Stimulated activated effector memory CD8-positive, alpha-beta T cell treated with anti-CD3 and anti-CD28 coated beads, Interleukin-12 subunit alpha, Interleukin-12 subunit beta, amount 100 ng/mL, for 72 hours (primary cell): ENCODE data around the gene HOXC6.

ENCODE experiments used
- ATAC-seq: fragments of 150-1000 bp; cut with Tn5 transposase; 2 replicates; pipeline ENCODE4 v1.10.0; 2021
- DNase-seq, 2 donors: peaks; one replicate each; pipeline ENCODE4 v3.0.0; 2021 to 2022; ENCODE audit warnings: low spot score in 2 of 2
- H3K27ac Mint-ChIP-seq: one replicate; pipeline ENCODE4 v1.8.0; 2022; ENCODE audit warnings: mild to moderate bottlenecking, mixed read lengths
- H3K36me3 Mint-ChIP-seq: one replicate; pipeline ENCODE4 v1.8.0; 2022; ENCODE audit warnings: mild to moderate bottlenecking, mixed read lengths
- H3K4me1 Mint-ChIP-seq: one replicate; pipeline ENCODE4 v1.8.0; 2022; ENCODE audit warnings: mixed read lengths
- H3K4me3 Mint-ChIP-seq: one replicate; pipeline ENCODE4 v1.8.0; 2022; ENCODE audit warnings: mild to moderate bottlenecking, mixed read lengths
- H3K9me3 Mint-ChIP-seq: one replicate; pipeline ENCODE4 v1.8.0; 2022; ENCODE audit warnings: mixed read lengths

HOXC6 gene

DNA sequence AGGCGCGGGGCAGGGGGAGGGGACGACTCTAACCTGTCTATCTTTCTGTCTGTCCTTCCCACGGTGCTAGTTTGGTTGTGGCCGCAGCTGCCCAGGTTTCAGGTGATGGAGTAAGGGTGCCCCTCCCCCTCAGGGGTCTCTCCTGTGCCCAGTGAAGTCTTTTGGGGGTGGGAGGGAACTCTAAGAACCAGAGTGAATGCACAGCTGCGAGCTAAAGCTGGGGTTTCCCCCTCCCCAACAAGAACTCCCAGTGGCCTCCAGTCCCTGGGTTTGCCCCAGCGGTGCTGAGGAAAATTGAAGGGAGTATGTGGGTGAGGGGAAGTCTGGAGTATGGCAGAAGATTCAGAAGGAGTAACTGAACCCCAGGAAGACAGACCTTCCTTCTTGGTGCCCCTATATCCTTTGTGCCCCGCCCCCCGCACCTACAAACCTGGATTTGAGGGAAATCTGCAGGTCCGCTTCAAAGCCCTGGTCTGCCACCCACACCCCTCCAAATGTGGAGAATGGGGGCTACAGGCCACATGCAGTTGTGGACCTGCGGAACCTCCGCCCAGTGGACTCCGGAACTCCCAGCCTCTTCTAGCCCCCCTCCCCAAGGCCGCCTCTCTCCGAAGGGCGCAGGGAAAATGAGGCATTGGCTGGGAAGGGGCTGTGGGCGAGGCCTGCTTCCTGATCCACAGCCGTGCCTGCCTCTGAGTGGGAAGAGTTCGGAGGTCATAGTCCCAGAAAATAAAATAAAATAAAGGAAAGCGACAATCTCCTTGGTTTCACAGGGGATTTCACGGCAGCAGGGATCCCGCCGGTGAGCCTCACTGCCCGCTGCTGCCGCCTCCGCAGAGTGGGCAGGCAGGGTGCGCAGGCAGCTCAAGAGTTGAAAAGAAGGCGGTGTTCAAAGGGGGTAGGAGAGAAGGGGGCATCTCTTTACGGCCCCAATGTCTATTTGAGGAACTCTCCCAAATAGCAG is 31.7 kb upstream of the HOXC6 start:
- Mint-ChIP-seq H3K36me3 (peaks cover 6% of the 10 kb centered on the region), H3K4me1 (peaks cover 59% of the 10 kb centered on the region), H3K4me3 (peak overlapping the region; percentile 86), H3K9me3 (no peaks in the 10 kb centered on the region), H3K27ac (peak overlapping the region; percentile 82)
- no peak for ATAC-seq
- no peak for DNase-seq

DNA sequence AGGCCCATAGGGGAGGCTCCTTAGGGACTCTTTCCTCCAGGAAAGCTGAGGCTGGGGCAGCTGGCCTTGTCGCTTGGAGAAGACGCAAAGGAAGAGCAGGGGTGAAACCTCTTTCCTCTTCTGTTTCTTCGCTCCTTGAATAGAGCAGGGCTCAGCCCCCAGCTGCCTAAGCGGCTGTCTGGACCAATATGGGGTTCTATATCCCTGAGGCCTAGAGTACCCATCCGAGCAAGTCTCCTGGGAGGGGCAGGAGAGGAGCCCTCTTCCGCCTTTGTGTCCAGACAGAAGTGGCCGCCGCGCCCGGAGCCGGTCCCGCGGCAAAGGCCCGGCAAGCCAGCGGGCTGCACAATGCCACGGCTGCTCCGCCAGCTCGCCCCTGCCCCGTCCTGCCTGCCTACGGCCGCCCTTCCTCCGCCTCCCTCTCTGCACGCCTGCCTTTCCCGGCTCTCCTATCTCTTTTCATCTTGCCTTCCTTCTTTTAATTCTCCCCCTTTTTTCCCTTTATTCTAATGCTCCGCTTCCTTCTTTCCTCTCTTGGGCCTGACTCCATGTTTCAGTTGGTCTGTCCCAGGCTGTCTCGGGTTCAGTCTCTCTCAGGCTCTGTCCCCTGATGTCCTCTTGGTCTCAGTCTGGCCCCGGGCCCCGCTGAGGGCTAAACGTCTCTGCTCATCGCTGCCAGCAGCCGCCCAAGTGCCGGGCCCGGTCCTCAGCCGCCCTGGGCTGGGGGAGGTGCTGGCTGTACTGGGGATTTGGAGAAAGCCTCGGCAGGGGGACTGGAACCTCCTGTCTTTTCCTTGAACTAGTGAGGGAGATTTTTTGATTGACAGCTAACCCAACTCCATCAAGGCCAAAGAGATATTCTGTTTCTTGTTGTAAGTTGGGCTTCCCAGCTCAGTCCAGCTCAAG is 30.8 kb upstream of the HOXC6 start:
- DNase-seq: no peak
- no peaks in the 10 kb centered on the region for H3K9me3 Mint-ChIP-seq
- peak overlapping the region; percentile 86 for H3K4me3 Mint-ChIP-seq
- H3K27ac Mint-ChIP-seq: no peak overlapping the region
- peaks cover 61% of the 10 kb centered on the region for H3K4me1 Mint-ChIP-seq
- H3K36me3 Mint-ChIP-seq: peaks cover 6% of the 10 kb centered on the region
- ATAC-seq: no peak

DNA sequence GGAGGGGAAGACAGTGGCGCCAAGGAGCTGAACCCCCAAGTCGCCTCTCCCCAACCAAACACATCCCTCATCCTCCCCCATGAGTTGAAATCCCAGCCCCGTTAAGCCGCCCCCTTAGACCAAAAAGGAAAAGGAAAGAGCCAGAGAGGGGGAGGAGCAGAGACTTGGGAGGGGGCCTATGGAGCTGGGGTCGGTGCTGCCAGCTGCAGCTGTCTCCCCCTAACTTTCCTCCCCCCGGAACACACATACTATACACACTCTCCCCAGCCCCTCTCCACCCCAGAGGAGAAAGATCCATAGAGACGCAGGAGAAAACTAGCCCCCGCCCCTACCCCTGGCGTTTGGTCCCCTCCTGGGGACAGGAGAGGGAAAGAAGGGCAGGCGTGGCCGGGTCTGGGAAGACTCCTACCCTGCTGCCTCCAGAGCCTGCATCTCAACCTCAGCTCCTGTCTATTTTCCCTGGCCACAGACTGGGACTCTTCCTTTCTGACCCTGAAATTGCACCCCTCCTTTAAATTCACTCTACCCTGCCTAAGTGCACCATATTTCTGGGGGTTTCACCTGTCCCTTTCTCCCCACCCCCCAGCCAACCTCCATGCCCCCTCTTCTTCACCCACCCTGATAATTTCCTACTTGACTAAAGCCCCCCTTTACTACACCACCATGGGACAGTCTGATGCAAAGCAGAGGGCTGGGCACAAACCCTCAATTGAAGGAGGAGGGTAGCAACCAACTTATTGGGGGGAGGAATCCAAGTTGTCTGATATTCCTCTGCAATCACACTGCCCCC is 29.9 kb upstream of the HOXC6 start:
- DNase-seq (no peak), ATAC-seq (no peak)
- no peaks in the 10 kb centered on the region for H3K9me3 Mint-ChIP-seq
- H3K36me3 Mint-ChIP-seq: peaks cover 6% of the 10 kb centered on the region
- H3K4me1 Mint-ChIP-seq: peaks cover 66% of the 10 kb centered on the region
- H3K27ac Mint-ChIP-seq: no peak overlapping the region
- H3K4me3 Mint-ChIP-seq: peak overlapping the region; percentile 86

DNA sequence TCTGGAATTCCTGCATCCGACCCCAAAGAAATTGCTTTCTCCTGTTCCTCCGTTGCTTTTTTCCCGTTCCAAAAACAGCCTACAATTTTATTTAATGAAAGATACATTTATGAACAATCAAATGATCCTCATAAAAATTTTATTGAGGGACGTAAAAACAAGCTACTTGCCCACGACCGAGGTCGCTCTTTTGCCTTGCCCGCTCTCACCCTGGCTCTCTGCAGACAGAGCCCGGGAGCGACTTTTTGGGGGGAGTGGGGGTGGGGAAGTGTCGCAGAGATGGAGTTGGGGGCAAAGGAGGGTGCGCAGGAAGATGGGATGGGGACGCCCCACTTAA is 29.4 kb upstream of the HOXC6 start:
- H3K27ac Mint-ChIP-seq: no peak overlapping the region
- H3K36me3 Mint-ChIP-seq: peaks cover 3% of the 10 kb centered on the region
- no peak overlapping the region for H3K4me3 Mint-ChIP-seq
- no peaks in the 10 kb centered on the region for H3K9me3 Mint-ChIP-seq
- peaks cover 64% of the 10 kb centered on the region for H3K4me1 Mint-ChIP-seq
- no peak for ATAC-seq
- no peak for DNase-seq

DNA sequence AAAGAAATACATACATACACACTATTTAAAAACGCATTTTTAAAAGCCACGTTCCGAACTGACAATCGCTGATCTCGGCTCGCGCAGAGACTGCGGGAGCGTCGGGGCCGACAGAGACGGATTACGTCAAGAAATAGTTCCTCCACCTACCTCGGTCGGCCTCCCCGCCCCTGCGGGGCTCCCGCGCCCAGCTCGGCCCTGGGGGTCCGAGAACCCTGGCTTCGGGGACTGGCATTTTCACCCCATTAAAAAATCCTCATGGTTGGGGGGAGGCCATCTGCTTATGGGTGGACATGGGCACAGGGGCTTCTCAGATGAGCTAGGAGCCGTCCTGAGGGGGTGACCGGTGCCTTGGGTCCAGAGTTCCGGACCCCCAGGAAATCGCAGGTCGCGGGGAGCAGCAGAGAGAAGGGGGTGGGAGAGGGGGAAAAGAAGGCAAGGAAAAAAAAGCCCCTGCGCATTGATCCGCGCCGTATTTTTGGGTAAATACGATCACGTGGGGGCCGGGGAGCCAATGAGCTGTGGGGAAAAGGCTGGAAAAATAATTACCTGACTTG is 28.6 kb upstream of the HOXC6 start:
- DNase-seq (no peak), ATAC-seq (no peak)
- no peaks in the 10 kb centered on the region for H3K9me3 Mint-ChIP-seq
- peaks cover 59% of the 10 kb centered on the region for H3K4me1 Mint-ChIP-seq
- no peak overlapping the region for H3K27ac Mint-ChIP-seq
- peak overlapping the region; percentile 58 for H3K4me3 Mint-ChIP-seq
- H3K36me3 Mint-ChIP-seq: no peaks in the 10 kb centered on the region

DNA sequence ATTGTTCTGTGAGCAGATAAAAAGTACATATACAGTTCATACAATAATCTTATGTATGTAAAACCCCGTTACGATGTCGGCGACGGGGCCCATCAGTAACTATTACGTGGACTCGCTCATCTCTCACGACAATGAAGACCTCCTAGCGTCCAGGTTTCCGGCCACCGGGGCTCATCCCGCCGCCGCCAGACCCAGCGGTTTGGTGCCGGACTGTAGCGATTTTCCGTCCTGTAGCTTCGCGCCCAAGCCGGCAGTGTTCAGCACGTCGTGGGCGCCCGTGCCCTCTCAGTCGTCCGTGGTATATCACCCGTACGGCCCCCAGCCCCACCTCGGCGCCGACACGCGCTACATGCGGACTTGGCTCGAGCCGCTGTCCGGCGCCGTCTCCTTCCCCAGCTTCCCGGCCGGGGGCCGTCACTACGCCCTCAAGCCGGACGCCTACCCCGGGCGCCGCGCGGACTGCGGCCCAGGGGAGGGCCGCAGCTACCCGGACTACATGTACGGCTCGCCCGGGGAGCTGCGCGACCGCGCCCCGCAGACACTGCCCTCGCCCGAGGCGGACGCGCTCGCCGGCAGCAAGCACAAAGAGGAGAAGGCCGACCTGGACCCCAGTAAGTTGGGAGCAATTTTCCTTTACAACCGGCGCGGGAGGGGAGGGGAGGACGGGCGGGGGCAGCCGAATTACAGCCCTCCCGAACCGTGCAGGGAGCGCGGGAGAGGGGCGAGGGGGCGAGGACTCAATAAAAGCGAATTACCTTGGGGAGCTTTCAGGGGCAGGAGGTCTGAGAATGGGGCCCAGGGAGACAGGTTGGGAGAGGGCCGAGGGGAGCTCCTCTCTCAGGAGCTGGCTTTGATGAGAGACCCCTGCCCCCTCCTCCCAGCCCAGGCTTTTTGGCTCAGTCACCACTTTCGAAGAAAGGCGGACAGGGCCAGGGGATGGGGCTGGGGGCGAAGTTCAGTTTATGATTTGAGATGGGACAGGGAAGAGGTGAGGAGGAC is 27.8 kb upstream of the HOXC6 start, which contains the start of gene HOXC9:
Gene HOXC9, plus strand, starts transcription at position 46 of the 999 bp plus-strand sequence. Its CDS starts 28 bp downstream, at position 74.
- ATAC-seq (no peak), DNase-seq (no peak)
- Mint-ChIP-seq H3K36me3 (no peaks in the 10 kb centered on the region), H3K4me1 (peaks cover 55% of the 10 kb centered on the region), H3K27ac (no peak within 1 kb of the TSS), H3K9me3 (no peaks in the 10 kb centered on the region), H3K4me3 (peak within 1 kb of the TSS; percentile 58)

DNA sequence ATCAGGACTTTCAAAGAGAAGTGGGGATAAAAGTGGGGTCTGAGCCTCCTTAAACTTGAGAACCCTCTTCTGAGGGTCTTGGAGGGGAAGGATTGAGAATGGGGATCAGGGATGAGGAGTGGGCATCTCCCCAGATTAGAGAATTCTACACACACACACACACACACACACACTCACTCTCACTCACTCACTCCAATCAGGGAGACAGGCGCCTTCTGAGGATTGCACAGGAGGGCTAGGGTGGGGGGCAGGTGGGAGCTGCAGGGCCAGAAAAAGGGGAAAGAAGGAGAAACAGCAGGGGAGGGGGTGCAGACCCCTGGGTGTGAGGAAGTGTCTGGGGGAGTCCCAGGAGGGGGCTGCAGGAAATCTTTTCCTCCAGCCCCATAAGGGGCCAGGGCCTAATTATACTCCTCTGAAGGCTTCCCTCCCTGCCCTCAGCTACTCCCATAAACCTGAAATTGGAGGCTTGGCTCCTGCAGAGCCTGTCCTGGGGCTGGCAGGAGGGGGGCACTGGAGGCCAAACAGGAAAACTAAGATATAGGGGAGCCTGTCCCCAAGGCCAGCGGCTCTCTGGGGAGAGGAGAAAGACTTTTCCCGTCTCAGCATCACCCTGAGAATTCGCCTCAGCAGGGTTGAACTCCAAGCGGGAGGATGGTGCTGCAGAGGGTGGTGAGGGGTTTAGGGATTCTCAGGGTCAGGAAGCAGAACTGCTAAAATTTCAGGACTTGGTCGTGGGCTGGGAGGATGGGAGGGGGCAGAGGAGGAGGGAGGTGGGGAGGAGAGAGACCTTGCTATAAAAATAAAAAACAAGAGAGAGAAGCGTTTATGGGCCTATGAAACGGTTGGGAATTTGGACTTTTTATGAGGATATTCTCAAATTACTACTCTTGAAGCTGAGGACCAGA is 26.7 kb upstream of the HOXC6 start:
- no peak overlapping the region for H3K4me3 Mint-ChIP-seq
- H3K9me3 Mint-ChIP-seq: no peaks in the 10 kb centered on the region
- peaks cover 54% of the 10 kb centered on the region for H3K4me1 Mint-ChIP-seq
- DNase-seq (no peak), ATAC-seq (no peak)
- no peaks in the 10 kb centered on the region for H3K36me3 Mint-ChIP-seq
- no peak overlapping the region for H3K27ac Mint-ChIP-seq

DNA sequence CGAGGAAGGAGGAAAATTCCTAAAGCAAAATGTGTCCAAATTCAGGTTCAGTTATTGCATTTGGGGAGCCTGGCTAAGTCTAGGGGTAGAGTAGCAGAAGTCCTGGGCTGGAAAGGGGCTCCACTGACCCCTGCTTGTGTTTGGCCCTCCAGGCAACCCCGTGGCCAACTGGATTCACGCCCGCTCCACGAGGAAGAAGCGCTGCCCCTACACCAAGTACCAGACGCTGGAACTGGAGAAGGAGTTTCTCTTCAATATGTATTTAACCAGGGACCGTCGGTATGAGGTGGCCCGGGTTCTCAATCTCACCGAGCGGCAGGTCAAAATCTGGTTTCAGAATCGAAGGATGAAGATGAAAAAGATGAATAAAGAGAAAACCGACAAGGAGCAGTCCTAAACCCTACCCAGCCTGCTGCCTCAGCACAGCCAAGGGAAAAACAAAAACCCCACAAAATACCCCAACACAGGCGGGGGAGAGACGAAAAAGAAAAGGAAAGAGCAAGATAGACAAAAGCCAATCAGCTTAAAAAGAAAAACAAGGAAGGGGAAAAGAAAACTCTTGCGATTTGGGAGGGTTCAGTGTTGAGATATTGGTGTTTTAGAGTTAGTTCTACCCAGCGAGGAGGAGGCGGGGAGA is 25.8 kb upstream of the HOXC6 start:
- Mint-ChIP-seq H3K27ac (no peak overlapping the region), H3K4me1 (peaks cover 48% of the 10 kb centered on the region), H3K4me3 (peak overlapping the region; percentile 13), H3K36me3 (no peaks in the 10 kb centered on the region), H3K9me3 (no peaks in the 10 kb centered on the region)
- no peak for DNase-seq
- no peak for ATAC-seq

DNA sequence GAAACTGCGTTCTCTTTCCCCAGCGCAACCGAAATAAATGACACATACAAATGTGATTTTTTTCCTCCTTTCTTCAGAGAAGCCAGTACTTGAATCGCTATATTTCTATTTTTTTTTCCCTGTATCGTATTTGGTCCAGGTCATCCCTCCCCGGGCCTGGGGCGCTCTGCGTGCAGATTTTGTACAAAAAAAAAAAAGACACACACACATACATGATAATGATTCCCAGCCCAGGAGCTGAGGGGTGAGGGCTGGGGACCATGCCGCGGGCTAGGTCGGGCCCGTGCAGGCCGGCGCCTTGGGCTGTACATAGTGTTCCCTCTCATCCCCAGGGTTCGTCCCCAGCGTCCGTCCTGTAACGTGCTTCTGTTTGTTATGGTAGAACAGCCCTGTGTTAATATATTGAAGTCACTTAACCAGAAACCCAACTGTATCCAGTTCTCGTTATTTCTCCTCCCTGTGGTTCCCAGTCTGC is 25.3 kb upstream of the HOXC6 start:
- no peak overlapping the region for H3K27ac Mint-ChIP-seq
- H3K36me3 Mint-ChIP-seq: no peaks in the 10 kb centered on the region
- DNase-seq (no peak), ATAC-seq (no peak)
- peaks cover 42% of the 10 kb centered on the region for H3K4me1 Mint-ChIP-seq
- no peaks in the 10 kb centered on the region for H3K9me3 Mint-ChIP-seq
- H3K4me3 Mint-ChIP-seq: peak overlapping the region; percentile 13

DNA sequence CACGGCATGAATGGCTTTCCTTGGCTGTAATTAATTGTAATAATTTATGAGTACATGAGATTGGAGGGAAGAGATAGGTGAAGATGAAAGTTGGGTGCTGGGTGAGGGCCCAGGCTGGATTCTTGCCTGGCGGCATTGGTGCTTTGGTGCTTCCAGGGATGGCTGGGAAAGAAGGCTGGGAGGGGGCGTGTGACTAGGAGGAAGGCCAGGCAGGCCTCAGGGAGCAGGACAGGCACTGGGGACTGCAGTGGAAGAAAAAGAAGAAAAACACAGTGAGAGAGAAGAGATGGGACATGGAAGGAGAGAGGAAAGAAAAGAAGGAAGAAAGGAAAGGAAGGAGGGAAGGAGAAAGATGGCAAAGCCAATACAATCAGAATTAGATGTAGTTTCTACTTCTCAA is 24.6 kb upstream of the HOXC6 start:
- no peak overlapping the region for H3K27ac Mint-ChIP-seq
- no peak for ATAC-seq
- no peak for DNase-seq
- no peak overlapping the region for H3K4me3 Mint-ChIP-seq
- H3K9me3 Mint-ChIP-seq: no peaks in the 10 kb centered on the region
- peaks cover 35% of the 10 kb centered on the region for H3K4me1 Mint-ChIP-seq
- H3K36me3 Mint-ChIP-seq: no peaks in the 10 kb centered on the region

DNA sequence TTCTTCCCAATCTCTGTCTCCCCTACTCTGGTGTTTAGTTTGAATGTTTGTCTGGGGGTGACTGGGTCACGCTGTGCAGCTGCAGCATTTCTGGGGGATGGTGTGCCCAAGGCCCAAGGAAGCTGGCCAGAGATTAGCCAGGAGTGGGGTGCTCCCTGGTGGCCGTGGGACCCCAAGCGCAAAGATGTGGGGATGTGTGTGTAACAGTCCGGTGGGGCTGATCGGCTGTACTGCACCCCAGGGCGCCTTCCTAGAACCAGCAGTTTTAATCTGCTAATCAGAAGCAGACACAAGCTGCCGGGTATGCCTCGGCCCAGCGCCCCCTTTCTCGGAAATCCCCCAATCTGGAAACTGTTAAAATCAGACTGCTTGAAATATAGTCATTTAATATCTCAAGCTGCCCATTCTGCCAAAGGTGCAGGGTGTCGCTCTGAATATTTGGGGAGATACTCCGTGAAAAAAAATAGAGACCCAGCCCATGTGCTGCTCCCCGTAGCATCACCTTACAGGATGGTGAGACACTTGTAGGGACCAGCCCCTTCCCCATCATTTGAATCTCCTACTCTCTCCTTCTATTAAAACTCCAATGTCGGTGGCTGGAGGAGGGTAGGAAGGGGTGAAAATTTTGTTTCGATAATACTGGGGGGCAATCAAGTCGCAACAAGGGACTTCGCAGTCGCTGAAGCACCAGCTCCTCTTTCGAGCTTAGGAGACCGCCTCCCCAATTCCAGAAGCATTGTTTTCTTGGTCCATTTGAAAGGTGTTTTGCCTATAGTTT is 24.0 kb upstream of the HOXC6 start:
- no peak for DNase-seq
- Mint-ChIP-seq H3K36me3 (no peaks in the 10 kb centered on the region), H3K9me3 (no peaks in the 10 kb centered on the region), H3K27ac (no peak overlapping the region), H3K4me3 (no peak overlapping the region), H3K4me1 (peaks cover 34% of the 10 kb centered on the region)
- ATAC-seq: no peak
